Suprapubic skin (tissue), 3 donors: ENCODE measurements around the gene CHL1.
"Not testable (repeated sequence)": the region's sequence is repeated elsewhere in the genome, so short reads cannot be mapped to it uniquely, and the experiment has no call there.

Experiments
- POLR2A ChIP-seq, 2 donors: fragments of 450-650 bp; IDR thresholded peaks; one replicate each; pipeline ENCODE4 v1.6.1; 2017; ENCODE audit warnings: antibody characterized with exemption in 2 of 2, mild to moderate bottlenecking in 2 of 2, moderate library complexity in 2 of 2
- TF ChIP-seq, protein P1 (sequence below), 2 donors: fragments of 200-600 bp in 1 of 2; fragments of 450-650 bp in 1 of 2; sonication (generic) in 1 of 2; IDR thresholded peaks; one replicate each; pipeline ENCODE4 v1.5.1; 2016 to 2019; ENCODE audit warnings: antibody characterized with exemption in 2 of 2, mild to moderate bottlenecking in 1 of 2, moderate library complexity in 1 of 2

DNA sequence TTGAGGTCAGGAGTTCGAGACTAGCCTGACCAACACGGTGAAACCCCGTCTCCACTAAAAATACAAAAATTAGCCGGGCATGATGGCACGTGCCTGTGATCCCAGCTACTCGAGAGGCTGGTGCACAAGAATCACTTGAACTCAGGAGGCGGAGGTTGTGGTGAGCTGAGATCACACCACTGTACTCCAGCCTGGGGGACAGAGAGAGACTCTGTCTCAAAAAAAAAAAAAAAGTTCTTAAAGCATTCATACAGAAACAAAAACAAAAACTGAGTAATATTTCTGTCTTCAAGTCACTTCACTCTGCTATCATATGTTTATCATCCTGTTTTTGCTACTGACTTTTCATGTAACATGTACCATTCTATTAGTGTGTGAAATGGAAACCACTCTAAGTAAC, 169.7 kb downstream of the CHL1 start:
- TF ChIP-seq, protein P1, sequence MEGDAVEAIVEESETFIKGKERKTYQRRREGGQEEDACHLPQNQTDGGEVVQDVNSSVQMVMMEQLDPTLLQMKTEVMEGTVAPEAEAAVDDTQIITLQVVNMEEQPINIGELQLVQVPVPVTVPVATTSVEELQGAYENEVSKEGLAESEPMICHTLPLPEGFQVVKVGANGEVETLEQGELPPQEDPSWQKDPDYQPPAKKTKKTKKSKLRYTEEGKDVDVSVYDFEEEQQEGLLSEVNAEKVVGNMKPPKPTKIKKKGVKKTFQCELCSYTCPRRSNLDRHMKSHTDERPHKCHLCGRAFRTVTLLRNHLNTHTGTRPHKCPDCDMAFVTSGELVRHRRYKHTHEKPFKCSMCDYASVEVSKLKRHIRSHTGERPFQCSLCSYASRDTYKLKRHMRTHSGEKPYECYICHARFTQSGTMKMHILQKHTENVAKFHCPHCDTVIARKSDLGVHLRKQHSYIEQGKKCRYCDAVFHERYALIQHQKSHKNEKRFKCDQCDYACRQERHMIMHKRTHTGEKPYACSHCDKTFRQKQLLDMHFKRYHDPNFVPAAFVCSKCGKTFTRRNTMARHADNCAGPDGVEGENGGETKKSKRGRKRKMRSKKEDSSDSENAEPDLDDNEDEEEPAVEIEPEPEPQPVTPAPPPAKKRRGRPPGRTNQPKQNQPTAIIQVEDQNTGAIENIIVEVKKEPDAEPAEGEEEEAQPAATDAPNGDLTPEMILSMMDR (IDR thresholded peaks at IDR 0.05) = not testable (repeated sequence)
- not testable (repeated sequence) for TF ChIP-seq POLR2A (IDR thresholded peaks at IDR 0.05)
